HG02973 (cell line): ENCODE results near the gene DAP.
"Not testable (repeated sequence)": the region's sequence is repeated elsewhere in the genome, so short reads cannot be mapped to it uniquely, and the experiment has no call there.

Experiments used
- ATAC-seq: cut with Tn5 transposase; IDR thresholded peaks from one replicate; pipeline ENCODE4 v1.9.1; 2021; ENCODE audit warnings: moderate library complexity; ENCODE audit not compliant: unreplicated experiment

The DAP gene

DNA sequence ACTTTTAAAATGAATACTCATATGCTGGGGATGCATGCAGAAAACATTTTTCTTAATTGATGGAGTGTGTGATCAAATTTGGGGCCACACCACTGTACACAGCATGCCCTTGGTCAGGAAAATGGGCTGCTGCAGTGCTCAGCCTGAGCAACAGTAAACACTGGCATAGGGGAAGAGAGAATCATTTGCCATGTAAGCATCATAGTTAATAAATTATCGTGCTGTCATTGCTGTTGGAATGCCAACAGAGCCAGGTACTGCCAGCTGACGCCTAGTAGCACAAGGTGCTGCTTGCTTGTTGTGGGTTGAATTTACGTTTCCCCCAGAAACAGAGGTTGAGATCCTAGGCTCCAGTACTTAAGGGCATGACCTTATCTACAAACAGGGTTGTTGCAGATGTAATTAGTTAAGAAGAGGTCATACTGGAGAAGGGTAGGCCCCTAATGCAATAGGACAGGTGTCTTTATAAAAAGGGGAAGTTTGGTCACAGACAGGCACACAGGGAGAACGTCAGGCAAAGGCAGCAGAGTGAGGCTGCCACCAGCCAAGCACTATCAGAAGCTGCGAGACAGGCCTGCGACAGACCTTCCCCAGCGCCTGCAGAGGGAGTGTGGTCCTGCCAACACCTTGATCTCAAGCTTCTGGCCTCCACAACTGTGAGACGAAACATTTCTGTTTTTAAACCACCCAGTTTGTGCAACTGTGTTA lies 25.3 kb downstream of the DAP start:
- peak; percentile 58 for ATAC-seq

DNA sequence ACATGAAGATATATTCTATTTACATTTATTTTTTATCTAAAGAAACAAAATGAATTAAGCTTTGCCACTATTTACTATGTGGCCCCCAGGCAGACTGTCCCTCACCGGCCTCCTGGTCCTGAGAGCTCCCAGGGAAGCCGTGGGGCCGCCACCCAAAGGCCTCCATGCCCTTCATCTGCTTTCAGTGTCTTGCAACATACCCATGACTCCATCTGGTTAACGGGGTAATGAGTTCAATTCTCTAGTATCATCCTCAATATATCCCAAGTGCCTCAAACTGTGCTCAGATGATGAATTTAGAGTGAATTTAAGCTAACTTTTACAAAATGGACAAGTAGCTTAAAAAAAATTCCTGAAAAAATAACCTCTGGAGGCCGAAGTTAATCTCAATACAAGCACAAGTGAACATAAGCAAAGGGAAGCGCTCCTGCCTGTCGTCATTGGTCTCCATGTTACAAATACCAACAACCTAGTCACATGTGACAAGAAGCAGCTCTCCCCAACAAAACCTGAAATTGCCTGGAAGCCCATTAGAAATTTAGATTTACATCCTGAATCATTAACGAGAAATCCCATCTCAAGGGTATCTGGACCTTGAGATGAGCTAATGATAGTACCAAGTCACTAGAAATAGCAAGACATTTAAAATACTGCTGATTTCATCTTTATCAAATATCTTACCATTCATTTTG lies 26.1 kb downstream of the DAP start:
- no peak for ATAC-seq

DNA sequence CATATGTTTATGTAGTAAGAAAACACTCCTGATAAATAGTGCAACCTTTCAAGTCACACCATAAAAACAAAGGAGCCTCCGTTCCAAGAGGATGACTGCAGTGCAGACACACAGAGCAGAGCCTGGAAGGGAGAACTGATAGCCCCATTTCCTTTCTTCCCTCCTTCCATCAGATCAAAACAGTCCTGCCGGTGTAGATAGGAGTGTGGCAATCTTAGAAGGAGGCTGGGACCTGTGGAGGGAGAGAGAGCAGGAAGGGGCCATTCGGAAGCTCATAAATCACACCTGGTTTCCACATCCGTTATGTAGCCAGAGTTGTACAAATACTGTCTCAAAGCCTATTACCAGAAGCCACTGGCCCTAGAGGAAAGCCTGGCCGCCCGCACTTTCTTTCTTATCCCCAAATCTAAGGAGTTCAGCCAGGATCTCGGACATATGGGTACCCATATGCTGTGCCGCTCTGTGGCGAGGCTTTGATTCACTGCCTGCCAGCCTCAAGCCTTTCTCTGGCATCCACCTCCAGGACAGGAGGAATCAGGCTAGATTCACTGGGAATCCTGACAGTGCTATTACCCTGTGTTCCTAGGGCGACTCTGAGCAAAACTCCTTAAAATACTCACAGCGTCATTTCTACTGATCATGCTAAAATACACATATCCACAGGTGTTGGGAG lies 26.9 kb downstream of the DAP start:
- ATAC-seq, result no peak

DNA sequence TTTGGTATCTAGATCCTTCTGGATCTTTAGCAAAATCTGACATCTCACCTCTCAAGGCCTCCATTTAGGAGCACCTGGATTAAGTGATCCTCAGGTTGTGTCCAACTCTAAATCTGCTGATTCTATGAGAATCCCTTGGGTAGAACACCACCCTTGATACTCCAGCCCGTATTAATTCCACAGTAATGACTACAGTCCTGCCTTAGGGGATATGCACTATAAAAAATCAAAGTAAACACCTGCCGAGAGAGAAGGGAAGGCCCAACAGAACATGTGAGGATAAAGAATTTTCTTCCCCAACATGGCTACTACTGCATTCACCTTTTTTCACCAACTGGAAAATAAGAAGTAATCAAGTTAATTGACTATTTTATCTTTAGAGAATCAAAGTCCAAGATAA lies 27.6 kb downstream of the DAP start:
- ATAC-seq, result no peak

DNA sequence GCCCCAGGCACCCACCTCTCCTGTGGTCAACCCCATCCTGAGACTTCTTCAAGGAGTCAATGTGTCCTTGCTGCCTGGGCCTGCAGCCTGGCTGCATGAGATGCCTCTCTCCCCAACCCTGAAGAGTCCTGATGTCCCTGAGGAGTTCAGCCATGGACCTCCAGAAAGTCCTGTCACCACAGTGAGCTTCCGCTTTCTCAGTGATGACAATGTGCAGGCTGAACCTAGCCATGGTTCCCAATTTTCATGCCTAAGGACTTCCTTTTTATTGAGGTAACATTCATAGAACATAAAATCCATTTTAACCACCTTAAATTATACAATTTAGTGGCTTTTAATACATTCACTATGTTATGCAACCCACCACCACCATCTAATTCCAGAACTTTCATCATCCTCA lies 29.1 kb downstream of the DAP start:
- no peak for ATAC-seq

DNA sequence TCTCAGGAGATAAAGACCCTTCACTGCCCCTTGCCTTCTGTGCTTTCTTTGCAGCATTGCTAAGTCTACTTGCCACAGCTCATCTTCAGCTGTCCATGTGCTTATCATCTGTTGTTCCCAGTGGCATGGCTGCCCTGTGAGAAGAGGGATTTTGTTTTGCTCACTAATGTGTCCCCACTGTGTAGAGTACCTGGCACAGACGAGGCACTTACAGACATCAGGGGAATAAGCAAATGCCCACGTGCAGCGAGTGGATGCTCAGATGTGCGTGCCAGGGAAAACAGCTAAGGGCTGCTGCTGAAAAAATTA lies 31.0 kb downstream of the DAP start:
- ATAC-seq, result no peak

DNA sequence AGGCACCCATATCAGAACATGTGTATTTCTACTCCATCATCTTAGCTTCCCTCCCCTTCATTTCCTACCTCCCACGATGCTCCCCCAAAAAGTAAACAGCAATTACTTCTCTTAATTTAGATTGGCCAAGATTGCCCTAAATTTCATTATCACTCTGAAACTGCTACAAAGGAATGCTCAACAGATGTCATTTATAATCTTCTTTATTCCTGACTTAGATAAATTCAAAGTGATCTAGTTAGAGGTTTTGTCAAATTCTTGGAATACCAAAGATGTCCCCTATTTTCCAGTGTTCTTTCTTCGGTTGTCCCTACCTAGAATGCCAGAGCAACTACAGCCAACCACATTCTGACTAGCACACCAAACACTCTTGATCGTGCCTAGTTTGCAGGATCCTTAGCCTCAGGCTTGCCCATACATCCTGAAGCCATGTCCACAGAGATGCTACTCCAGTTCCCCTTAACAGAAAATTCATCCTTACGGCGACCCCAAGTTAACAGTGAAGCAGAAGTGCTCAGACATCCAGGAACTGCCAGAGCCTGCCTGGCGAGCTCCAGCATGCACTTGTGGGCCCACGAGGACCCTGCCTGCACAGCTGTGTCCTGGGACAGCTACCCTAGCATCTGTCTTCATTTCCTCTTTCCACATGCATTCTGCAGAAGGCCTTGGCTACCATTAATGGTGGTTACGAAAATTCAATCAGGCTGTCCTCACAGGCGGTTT lies 31.6 kb downstream of the DAP start:
- no peak for ATAC-seq

DNA sequence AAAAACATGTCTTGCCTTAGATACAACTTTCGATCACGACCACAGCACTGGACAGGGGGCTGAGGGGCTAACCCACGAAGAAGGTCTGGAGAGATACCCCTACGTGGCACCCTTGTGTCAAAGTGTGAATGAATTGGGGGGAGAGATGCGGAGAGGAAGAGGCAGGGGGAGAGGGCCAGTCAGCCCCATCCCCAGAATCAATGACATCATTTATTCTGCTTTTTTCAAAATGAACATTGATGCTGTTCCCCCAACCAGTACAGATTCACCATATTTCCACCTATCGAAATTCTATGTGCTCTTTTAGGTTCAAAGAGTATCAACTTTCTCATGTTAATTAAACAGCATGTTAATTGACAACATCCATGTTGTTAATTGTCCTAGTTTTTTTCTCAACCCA lies 32.4 kb downstream of the DAP start:
- no peak for ATAC-seq

DNA sequence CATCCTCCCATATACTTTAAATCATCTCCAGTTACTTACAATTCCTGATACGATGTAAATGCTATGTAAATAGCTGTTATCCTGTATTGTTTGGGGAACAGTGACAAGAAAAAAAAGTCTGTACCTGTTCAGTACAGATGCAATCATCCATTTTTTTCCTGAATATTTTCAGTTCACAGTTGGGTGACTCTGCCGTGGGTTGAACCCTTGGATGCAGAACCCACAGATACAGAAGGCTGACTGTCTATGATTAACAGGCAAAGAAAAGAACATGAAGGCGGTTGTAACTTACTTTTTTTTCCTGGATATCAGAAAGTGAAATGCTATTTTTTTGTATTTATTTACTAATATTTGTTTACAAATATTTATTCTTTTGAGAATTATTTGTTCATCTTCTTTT lies 33.2 kb downstream of the DAP start:
- ATAC-seq, result no peak

DNA sequence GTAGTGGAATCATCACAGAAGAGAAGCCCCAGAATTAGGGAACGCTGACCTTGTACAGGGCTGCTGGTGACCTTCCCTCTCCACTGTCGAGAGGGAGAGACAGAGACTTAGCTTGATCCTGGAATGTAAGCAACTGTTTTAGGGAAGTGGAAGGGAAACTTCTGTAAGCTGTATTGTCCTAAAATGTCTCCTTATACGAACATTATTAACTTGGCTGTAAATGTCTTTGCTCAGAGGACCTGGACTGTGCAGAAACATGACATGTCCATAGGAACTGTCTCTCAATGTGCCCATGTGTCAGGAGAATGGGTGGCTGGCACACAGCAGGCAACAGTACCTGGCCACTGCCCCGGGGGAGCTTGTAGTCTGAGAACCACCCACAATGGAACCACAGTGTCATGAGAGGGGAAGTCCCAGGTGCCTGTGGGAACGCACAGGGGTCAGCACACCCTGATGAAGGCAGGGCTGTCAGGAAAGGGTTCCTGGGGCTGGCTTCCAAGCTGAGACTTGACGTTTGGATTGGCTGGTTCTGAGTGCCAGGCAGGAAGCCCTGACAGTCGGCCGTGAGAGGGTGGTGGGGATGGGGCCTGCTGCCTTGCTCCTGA lies 34.0 kb downstream of the DAP start:
- peak; percentile 84 for ATAC-seq

DNA sequence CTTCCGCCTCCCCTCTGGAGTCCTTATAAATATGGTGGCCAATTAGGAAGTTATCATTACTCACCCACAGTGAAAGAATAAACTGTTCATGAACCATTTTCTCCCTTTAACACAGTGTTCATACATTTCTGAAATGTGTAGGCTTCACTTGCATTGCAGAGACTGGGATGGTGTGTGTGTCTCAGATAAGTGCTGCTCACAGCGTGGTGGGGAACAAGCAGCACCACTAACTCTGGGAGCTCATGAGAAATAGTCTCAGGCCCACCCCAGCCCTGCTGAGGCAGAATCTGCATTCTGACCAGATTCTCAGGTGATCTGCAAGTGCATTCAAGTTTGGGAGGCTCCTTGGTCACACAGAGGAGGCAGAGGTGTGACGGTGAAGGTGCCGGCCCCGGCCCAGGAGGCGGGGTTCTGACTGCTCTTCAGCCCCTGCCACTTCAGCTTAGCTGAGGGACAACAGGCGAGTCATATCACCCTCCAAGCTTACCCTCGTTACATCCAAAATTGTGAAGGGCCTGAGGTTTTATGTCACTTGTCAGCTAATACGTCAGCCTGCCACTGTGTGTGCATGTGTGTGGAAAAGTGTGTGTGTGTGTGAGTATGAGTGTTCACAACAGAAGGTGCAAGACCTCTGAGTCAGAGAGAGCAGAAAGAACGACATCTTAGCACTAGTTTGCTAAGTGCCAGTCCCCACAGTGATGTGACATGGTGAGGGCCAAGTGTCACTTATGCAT lies 34.7 kb downstream of the DAP start:
- ATAC-seq, result no peak

DNA sequence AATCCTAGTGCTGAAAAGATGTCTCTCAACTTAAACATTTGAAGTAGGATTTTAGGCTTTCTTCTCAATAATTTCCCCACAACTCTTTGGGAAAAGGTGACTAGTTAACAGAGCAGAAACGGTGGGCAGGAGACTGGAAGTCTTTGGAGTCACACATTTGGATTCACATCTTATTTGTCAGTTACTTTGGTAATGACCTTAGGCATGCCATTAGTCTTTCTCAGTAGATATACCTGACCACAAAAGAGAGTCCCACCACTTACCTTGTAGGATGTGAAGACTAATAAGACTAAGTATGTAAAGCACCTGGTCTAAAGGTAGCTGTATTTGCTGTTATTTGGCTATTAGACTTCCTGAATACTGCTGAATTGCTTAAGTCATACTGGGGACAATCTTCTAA lies 35.4 kb downstream of the DAP start:
- no peak for ATAC-seq

DNA sequence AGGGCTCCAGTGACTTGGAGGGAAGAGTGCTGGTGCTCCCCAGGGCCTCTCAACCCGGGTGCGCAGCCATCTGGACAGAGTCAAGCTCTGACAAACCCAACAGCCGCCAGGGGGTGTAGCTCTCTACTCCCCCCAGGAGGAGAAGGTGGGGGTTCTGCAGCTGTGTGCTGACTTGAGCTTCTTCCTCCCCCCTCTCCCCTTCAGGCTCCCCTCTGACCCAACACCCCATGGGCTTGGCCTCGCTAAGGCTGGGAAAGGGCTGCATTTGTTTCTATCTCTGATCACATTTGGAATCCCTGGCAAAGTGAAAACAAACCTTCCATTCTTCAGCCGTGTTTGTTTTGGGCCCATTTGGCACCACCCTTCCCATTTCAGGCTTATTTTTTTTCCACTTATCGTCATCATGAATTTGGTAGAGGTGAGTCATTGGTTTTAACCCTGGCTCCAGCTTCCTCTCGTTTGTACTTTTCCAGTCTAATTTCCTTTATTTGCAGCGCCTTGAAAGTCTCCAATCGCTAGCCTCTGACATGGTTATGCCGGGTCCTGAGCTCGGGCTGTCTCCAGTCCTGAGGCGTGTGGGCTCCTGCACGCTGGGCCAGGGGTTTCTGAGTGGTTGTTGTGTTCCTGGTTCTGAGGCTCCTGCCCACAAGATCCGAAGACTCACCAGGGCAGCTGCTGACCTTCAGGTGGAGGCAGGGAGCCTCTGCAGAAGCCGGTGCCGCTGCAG lies 36.1 kb downstream of the DAP start:
- ATAC-seq, result no peak

DNA sequence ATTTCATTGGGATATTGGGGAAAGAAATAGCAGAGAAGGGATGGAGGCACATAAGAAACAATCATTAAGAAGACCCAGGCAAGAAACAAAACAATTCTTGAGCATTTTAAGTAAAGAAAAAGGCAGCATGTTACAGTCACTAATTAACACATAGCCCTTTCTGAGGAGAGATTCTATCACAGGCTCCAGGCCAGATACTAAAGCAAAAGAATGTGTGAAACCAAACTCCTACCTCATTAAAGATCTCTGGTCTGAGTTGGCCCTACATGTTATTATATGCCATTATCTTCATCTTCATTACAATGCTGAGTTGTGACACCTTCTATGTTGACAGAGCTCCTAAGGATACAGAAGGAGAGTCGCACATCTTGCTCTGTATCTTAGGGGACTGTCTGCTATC lies 37.5 kb downstream of the DAP start:
- ATAC-seq, result no peak

DNA sequence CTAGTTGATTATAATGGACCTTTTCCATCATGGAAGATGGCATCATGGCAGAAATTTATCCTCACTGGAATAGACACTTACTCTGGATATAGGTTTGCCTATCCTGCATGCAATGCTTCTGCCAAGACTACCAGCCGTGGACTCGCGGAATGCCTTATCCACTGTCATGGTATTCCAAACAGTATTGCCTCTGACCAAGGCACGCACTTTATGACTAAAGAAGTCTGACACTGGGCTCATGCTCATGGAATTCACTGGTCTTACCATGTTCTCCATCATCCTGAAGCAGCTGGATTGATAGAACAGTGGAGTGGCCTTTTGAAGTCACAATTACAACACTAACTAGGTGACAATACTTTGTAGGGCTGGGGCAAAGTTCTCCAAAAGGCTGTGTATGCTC lies 40.3 kb downstream of the DAP start:
- ATAC-seq, result not testable (repeated sequence)

DNA sequence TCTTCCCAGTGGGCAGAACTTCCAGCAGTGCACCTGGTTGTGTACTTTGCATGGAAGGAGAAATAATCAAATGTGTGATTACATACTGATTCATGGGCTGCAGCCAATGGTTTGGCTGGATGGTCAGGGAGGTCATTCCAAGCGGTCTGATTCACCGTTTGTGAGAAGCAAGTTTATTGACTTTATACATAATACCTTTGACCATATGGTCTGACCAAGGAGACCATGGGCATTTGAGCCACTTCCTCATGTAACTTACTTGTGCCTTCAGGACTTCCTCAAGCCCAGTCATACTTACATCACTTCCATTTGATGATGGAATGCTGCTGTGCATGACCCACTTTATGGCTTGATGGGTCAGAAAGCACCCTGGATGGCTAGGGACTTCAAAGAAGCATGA lies 41.1 kb downstream of the DAP start:
- no peak for ATAC-seq

DNA sequence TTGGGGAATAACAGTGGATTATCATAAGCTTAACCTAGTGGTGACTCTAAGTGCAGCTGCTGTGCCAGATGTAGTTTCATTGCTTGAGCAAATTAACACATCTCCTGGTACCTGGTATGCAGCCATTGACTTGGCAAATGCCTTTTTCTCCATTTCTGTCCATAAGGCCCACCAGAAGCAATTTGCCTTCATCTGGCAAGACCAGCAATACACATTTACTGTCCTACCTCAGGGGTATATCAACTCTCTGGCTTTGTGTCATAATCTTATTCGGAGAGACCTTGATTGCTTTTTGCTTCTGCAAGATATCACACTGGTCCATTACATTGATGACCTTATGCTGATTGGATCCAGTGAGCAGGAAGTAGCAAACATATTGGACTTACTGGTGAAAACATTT lies 42.4 kb downstream of the DAP start:
- ATAC-seq, result not testable (repeated sequence)

DNA sequence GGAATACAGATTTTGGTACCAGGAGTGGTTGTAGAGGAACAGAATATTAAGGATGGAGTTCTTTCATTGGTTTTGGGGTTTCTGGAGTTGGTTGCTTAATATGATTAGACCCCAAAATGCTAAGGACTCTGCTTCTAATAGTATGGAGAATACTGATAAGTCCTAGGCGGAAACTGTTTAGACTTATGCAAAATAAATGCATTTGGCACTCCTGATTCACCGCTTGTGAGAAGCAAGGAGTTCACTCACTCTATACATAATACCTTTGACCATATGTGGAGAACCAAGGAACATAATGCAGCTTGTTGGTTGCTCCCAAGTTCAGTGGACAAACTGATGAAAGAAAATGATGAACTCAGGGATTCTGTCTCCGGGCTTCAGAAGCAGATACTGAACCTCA lies 44.2 kb downstream of the DAP start:
- not testable (repeated sequence) for ATAC-seq

DNA sequence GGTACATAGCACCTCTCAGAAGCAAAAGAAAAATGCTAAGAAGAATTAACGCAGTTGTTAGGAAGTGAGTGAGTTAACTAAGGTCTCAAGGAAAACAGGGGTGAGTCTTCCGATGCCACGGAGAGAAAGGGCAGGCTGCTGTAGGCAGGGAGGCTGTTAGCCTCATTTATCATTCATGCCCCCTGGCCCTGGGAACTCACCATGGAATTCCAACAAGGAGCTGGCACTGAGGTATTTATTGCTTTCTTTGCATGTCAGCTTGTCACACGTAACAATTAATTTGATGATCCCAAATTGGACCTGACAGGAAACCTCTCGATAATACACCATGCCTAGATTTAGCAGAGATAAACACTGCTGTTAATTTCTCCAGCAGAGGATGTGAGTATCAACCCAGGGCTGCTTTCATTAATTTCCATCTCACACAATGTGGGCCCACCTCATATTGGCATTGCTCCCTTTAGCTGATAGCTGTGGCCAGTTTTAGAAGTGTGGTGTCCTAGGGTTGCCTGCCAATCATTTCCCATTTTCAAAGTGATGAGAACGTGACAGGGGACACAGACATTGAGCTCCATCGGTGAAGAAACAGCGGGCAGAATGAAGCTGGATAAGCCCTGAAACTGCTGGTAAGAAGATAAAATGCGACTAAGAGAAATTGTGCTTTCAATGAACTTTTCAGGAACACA lies 45.3 kb downstream of the DAP start:
- ATAC-seq, result no peak
